Cardiac fibroblast (primary cell): ENCODE data around the gene JMJD1C.

Source experiments
- DNase-seq, 2 donors: peaks; one replicate each; pipeline versions ENCODE4 v3.0.0 to v3.0.0-alpha.2; 2010; ENCODE audit warnings: low read depth in 2 of 2
- H3K4me3 ChIP-seq, 2 donors: replicated peaks in 1 of 2; 1 replicate in 1 of 2; 2 replicates in 1 of 2; pipeline ENCODE4 v1.5.1; 2011; ENCODE audit warnings: low read depth in 2 of 2, low read length in 2 of 2, mild to moderate bottlenecking in 2 of 2, moderate library complexity in 1 of 2
- CTCF ChIP-seq: IDR thresholded peaks from one replicate; pipeline ENCODE4 v1.5.1; 2011; ENCODE audit warnings: low read depth, mild to moderate bottlenecking, low read length, inconsistent platforms

Gene JMJD1C

DNA sequence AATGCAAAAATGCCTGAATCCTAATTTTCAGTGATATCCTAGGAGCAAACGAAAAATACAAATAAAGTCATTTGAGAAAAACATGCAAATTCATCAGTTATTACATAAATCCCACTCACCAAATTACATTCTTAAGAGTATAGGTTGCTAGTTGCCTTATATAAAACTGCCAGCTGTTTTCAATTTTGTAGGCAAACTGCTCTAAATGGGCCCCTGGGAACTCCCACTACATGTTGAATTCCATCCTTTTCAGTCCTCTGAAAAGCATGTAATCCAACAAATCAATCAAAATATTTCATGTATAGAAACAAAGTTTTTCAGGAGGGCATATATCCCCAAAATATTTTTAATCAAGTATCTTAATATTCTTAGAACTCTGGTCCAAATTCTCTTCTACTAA lies 2.1 kb upstream of the JMJD1C start:
- no peak overlapping the region for H3K4me3 ChIP-seq
- peak in 1 of 2 donors; percentile 28 for DNase-seq
- no peak for TF ChIP-seq CTCF

DNA sequence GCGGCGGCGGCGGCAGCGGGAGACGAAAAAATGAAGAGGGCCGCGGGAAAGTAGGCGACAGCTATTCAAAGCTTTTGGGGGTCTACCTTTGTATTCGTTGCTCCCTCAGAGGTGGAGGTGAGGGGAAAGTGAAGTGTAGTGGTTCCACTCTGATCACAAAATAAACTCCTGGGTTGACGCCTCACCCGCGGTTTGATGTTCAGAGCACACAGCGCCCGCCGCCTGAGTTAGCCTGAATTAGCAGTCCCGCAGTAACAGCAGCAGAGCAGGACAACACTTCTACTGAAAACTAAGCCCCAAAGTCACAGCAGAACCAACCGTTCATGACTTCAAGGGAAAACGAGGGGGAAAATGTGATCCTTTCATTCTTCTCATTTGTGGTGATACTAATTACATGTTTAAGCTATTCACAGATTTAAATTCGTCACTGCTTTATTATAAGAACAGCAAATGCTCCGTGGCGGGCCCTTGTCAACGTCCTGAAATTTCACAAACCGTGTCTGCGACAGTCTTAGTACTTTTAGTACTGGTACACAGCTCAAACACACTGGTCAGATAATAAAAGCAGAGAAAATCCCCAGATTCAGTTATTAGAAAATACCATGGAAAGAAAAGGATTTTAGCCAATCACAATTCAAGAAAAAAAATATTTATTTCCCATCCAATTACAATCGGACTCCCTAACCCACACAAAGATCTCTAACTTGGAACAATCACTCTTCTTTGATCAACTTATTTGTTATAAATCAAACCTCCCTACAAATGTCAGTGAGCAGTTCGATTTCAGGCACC lies 563 bp upstream of the JMJD1C start:
- no peak for TF ChIP-seq CTCF
- DNase-seq: peak; percentile 67 to 72
- peak overlapping the region; percentile 85 to 91 for H3K4me3 ChIP-seq

GRCh38 chr10:63464402-63465292 lies 1.1 kb downstream of the JMJD1C start:
- H3K4me3 ChIP-seq: peak overlapping the region; percentile 85 to 91
- no peak for TF ChIP-seq CTCF
- DNase-seq: peak; percentile 46 to 54

GRCh38 chr10:63462442-63462841 lies 3.3 kb downstream of the JMJD1C start:
- no peak for TF ChIP-seq CTCF
- no peak for DNase-seq
- H3K4me3 ChIP-seq: no peak overlapping the region

DNA sequence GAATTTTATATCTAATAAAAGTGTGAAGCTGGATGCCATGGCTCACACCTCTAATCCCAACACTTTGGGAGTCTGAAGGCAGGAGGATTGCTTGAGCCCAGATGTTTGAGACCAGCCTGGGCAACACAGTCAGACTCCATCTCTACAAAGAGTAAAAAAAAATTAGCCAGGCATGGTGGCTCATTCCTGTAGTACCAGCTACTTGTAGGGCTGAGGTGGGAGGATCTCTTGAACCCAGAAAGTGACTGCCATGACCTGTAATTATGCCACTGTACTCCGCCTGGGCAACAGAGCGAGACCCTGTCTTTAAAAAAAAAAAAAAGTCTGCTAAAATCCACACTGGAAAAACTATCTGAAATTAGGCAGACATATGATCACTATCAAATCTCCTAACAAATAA lies 7.6 kb downstream of the JMJD1C start:
- DNase-seq: no peak
- H3K4me3 ChIP-seq: no peak overlapping the region
- TF ChIP-seq CTCF: no peak

DNA sequence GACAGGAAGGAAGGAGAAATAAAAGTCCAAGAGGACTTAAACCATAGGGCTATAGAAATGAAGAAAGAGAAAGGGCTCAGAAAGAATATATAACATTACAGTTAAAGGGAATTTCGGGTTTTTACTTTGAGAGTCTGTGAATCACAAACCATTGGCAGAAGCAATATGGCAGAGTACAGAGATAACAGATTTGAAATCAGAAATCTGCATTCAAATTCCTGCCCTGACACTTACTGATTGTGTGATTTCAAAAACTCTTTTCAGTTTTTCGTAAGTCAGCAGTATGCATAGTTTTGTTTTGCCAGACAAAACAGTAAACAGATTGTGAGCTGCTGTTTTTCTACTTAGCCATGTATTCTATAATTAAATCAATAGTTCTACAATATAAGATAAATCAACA lies 8.2 kb downstream of the JMJD1C start:
- no peak for DNase-seq
- TF ChIP-seq CTCF: no peak
- no peak overlapping the region for H3K4me3 ChIP-seq
